ENCODE data around the gene BACE2. TPM values are rescaled to one million over a fixed set of nuclear protein-coding genes. Genes with fewer than 3 reads are reported as not detected.
A peak's percentile ranks its signal among the peaks of the same experiment; 100 is the strongest.

BACE2 gene
- total and polyA plus RNA-seq, 2 donors (not counting 3 experiments of a cell fraction or from before 2014, with no cell fraction given) = 113 to 184 TPM

GRCh38 chr21:41283211-41283818 lies 115.4 kb downstream of the BACE2 start:
- intact Hi-C loops (cut with micrococcal nuclease) (loop anchor here (1.0 to 5.0 kb wide), 6 partner anchors 161 to 834 kb away; no protein-coding TSS in a partner anchor), dilution Hi-C loops (cut with MboI; ENCODE audit: extremely low pct_ligation_motif_present, low sequenced_read_pairs) (no loop called here)
- Histone ChIP-seq H3K4me3 (replicated peaks in 1 of 3; ENCODE audit: insufficient read depth in 1 of 3, low read depth in 1 of 3, low read length in 3 of 3) (no peak overlapping the region), H3K4me2 (ENCODE audit: insufficient read depth, low read length) (no peak overlapping the region), H4K20me1 (replicated peaks; ENCODE audit: control insufficient read depth, extremely low read depth, insufficient read depth, low read length) (no peaks in the 10 kb centered on the region), H3K9me3 (replicated peaks; ENCODE audit: control insufficient read depth, insufficient read depth, low read length) (no peaks in the 10 kb centered on the region), H3K9ac (replicated peaks; ENCODE audit: extremely low read depth, insufficient read depth, low read length) (no peak overlapping the region), H3K27ac (ENCODE audit: insufficient read depth, low read depth, low read length) (no peak overlapping the region), H3K27me3 (ENCODE audit: control insufficient read depth in 2 of 2, insufficient read depth in 2 of 2, low read length in 2 of 2) (peaks cover 2 to 8% of the 10 kb centered on the region in 2 experiments), H3K36me3 (ENCODE audit: control insufficient read depth in 2 of 2, extremely low read depth in 1 of 2, insufficient read depth in 2 of 2, low read length in 2 of 2) (no peaks in the 10 kb centered on the region), H3K79me2 (ENCODE audit: control insufficient read depth, insufficient read depth, low read length) (no peaks in the 10 kb centered on the region), H2AFZ (ENCODE audit: low read depth, low read length) (no peak overlapping the region), H3K4me1 (ENCODE audit: control insufficient read depth, extremely low read depth, insufficient read depth, low read length) (no peaks in the 10 kb centered on the region), H3K9me1 (replicated peaks; ENCODE audit: control insufficient read depth, extremely low read depth, insufficient read depth, low read length) (no peaks in the 10 kb centered on the region)
- FAIRE-seq (peak; percentile 83), DNase-seq (ENCODE audit: low read depth, low spot score) (peak; percentile 70)
- ChIA-PET CTCF (interaction anchor here (0.6 to 7.8 kb wide), 51 partner anchors 9 to 1765 kb away, joined by 3 to 220 read pairs (median 5); no protein-coding TSS in a partner anchor), POLR2A (no interaction called here)
- peak; percentile 63 to 65 for TF ChIP-seq CTCF (IDR thresholded peaks at IDR 0.05; ENCODE audit: extremely low read depth in 1 of 2, insufficient read depth in 1 of 2, low read depth in 1 of 2, low read length in 2 of 2)
- TF ChIP-seq FOS (IDR thresholded peaks at IDR 0.05; ENCODE audit: borderline replicate concordance, insufficient read depth, low read length) = no peak
- TF ChIP-seq JUN (IDR thresholded peaks at IDR 0.05; ENCODE audit: borderline replicate concordance, insufficient read depth, insufficient read length, low read depth) = peak; percentile 6
- BruUV-seq (replicated peaks) = no TSS peak

GRCh38 chr21:41289431-41289830 lies 121.5 kb downstream of the BACE2 start:
- Histone ChIP-seq H3K9me1 (replicated peaks; ENCODE audit: control insufficient read depth, extremely low read depth, insufficient read depth, low read length) (no peaks in the 10 kb centered on the region), H3K9ac (replicated peaks; ENCODE audit: extremely low read depth, insufficient read depth, low read length) (no peak overlapping the region), H3K9me3 (replicated peaks; ENCODE audit: control insufficient read depth, insufficient read depth, low read length) (no peaks in the 10 kb centered on the region), H3K27me3 (ENCODE audit: control insufficient read depth in 2 of 2, insufficient read depth in 2 of 2, low read length in 2 of 2) (peaks cover 0 to 5% of the 10 kb centered on the region in 2 experiments), H3K79me2 (ENCODE audit: control insufficient read depth, insufficient read depth, low read length) (no peaks in the 10 kb centered on the region), H3K4me3 (replicated peaks in 1 of 3; ENCODE audit: insufficient read depth in 1 of 3, low read depth in 1 of 3, low read length in 3 of 3) (no peak overlapping the region), H4K20me1 (replicated peaks; ENCODE audit: control insufficient read depth, extremely low read depth, insufficient read depth, low read length) (no peaks in the 10 kb centered on the region), H3K36me3 (ENCODE audit: control insufficient read depth in 2 of 2, extremely low read depth in 1 of 2, insufficient read depth in 2 of 2, low read length in 2 of 2) (no peaks in the 10 kb centered on the region), H3K4me2 (ENCODE audit: insufficient read depth, low read length) (no peak overlapping the region), H3K27ac (ENCODE audit: insufficient read depth, low read depth, low read length) (no peak overlapping the region), H2AFZ (ENCODE audit: low read depth, low read length) (no peak overlapping the region), H3K4me1 (ENCODE audit: control insufficient read depth, extremely low read depth, insufficient read depth, low read length) (no peaks in the 10 kb centered on the region)
- dilution Hi-C loops (cut with MboI; ENCODE audit: extremely low pct_ligation_motif_present, low sequenced_read_pairs) (no loop called here), intact Hi-C loops (cut with micrococcal nuclease) (no loop called here)
- TF ChIP-seq JUN (IDR thresholded peaks at IDR 0.05; ENCODE audit: borderline replicate concordance, insufficient read depth, insufficient read length, low read depth) (no peak), GATA2 (IDR thresholded peaks at IDR 0.05; ENCODE audit: insufficient read depth, insufficient read length, low read depth, low read length) (no peak), EZH2 (IDR thresholded peaks at IDR 0.05; ENCODE audit: borderline replicate concordance, low read depth, low read length, severe bottlenecking) (no peak), POLR2A (IDR thresholded peaks at IDR 0.05; ENCODE audit: low read depth, low read length) (no peak)
- FAIRE-seq = no peak
- POLR2A ChIA-PET = no interaction called here
- no TSS peak for BruUV-seq (replicated peaks)
- CTCF ChIA-PET = no interaction called here
- no peak for DNase-seq (ENCODE audit: low read depth, low spot score)
